Posterior vena cava (tissue), 2 donors: ENCODE measurements around the gene LMBRD1. TPM values are rescaled to one million over a fixed set of nuclear protein-coding genes. Genes with fewer than 3 reads are reported as not detected.
"Not testable (repeated sequence)": the region's sequence is repeated elsewhere in the genome, so short reads cannot be mapped to it uniquely, and the experiment has no call there.

Source experiments
- DNase-seq: peaks from one replicate; pipeline ENCODE4 v3.0.0-alpha.2; 2020; ENCODE audit warnings: low spot score
- intact Hi-C, 2 donors: fragments of 100-400 bp; cut with DNase I; formaldehyde crosslinking; loops; one replicate each; pipeline versions ENCODE4 v1.14.1 to v1.14.2; 2022 to 2023
- total RNA-seq, 2 donors: library from RNA; stranded (reverse); fragmentation: NEBNext Ultra II Directional; extraction: Animal tissue kit (Norgen Biotek cat#: 25700); gene quantifications; one replicate each; pipeline ENCODE4 v1.2.1, GENCODE V29; 2021
- donor health status: DM: yes; HTN: yes; CAD: no.
- donor health status: DM: yes; HTN: yes; CAD: no.

Gene LMBRD1
- total RNA-seq, 2 donors from 2014 or later = 42.9 to 46.8 TPM

- intact Hi-C loops = no loop called here
- no peak for DNase-seq
These were observed 6.2 kb upstream of the LMBRD1 start for GRCh38 chr6:69802995-69803394.

- intact Hi-C loops = no loop called here
- no peak for DNase-seq
These were observed 4.9 kb upstream of the LMBRD1 start for GRCh38 chr6:69801711-69802110.

GRCh38 chr6:69801225-69801624, 4.4 kb upstream of the LMBRD1 start:
- intact Hi-C loops = no loop called here

GRCh38 chr6:69798796-69799195, 2.0 kb upstream of the LMBRD1 start:
- intact Hi-C loops, DNase-seq: not testable (repeated sequence)

More at GRCh38 chr6:69801225-69801624, 4.4 kb upstream of the LMBRD1 start:
- no peak for DNase-seq

GRCh38 chr6:69796073-69796641, 653 bp downstream of the LMBRD1 start:
- intact Hi-C loops = no loop called here
- no peak for DNase-seq

- DNase-seq = no peak
- intact Hi-C loops = no loop called here
These were observed 1.2 kb downstream of the LMBRD1 start for GRCh38 chr6:69795469-69796072.

GRCh38 chr6:69792292-69792691, 4.5 kb downstream of the LMBRD1 start:
- no peak for DNase-seq
- intact Hi-C loops = no loop called here

- intact Hi-C loops = no loop called here
- no peak for DNase-seq
These were observed 5.7 kb downstream of the LMBRD1 start for GRCh38 chr6:69791065-69791471.

GRCh38 chr6:69790629-69791028, 6.2 kb downstream of the LMBRD1 start:
- intact Hi-C loops = no loop called here
- DNase-seq = no peak

GRCh38 chr6:69789578-69789977, 7.2 kb downstream of the LMBRD1 start:
- no peak for DNase-seq
- intact Hi-C loops = no loop called here

- intact Hi-C loops = not testable (repeated sequence)
These were observed 9.4 kb downstream of the LMBRD1 start for GRCh38 chr6:69787436-69787835.

GRCh38 chr6:69785697-69786096, 11.1 kb downstream of the LMBRD1 start:
- DNase-seq = no peak
- intact Hi-C loops = no loop called here

More at GRCh38 chr6:69787436-69787835, 9.4 kb downstream of the LMBRD1 start:
- DNase-seq = not testable (repeated sequence)

GRCh38 chr6:69784595-69785377, 12.0 kb downstream of the LMBRD1 start:
- no peak for DNase-seq
- intact Hi-C loops = no loop called here

- intact Hi-C loops = no loop called here
- no peak for DNase-seq
These were observed 13.7 kb downstream of the LMBRD1 start for GRCh38 chr6:69783108-69783507.

GRCh38 chr6:69780585-69781178, 16.1 kb downstream of the LMBRD1 start:
- intact Hi-C loops = no loop called here
- no peak for DNase-seq

- no peak for DNase-seq
- intact Hi-C loops = no loop called here
These were observed 20.9 kb downstream of the LMBRD1 start for GRCh38 chr6:69775941-69776340.

- DNase-seq = no peak
These were observed 21.3 kb downstream of the LMBRD1 start for GRCh38 chr6:69775585-69775849.

GRCh38 chr6:69774740-69775584, 21.8 kb downstream of the LMBRD1 start:
- intact Hi-C loops = no loop called here
- DNase-seq = no peak

More at GRCh38 chr6:69775585-69775849, 21.3 kb downstream of the LMBRD1 start:
- intact Hi-C loops = no loop called here

GRCh38 chr6:69771158-69771906, 25.5 kb downstream of the LMBRD1 start:
- intact Hi-C loops = no loop called here
- no peak for DNase-seq
